Left cardiac atrium (tissue), 4 donors: Measurements from ENCODE around the gene BARX1. TPM values are rescaled to one million over a fixed set of nuclear protein-coding genes. Genes with fewer than 3 reads are reported as not detected.
A peak's percentile ranks its signal among the peaks of the same experiment; 100 is the strongest.
"Not testable (repeated sequence)": the region's sequence is repeated elsewhere in the genome, so short reads cannot be mapped to it uniquely, and the experiment has no call there.

Source experiments
- ATAC-seq, 2 donors: fragments of 200-7000 bp; cut with Tn5 transposase; one replicate each; pipeline ENCODE4 v1.9.1; 2020; ENCODE audit warnings: mild to moderate bottlenecking in 2 of 2, moderate library complexity in 2 of 2
- DNase-seq: peaks from one replicate; pipeline ENCODE4 v3.0.0-alpha.2; 2020
- intact Hi-C, 2 donors: fragments of 100-400 bp; cut with DNase I; formaldehyde crosslinking; loops; one replicate each; pipeline versions ENCODE4 v1.14.1 to v1.15.1; 2022 to 2023
- total RNA-seq, 2 donors: library from RNA; stranded (reverse); fragmentation: NEBNext Ultra II Directional; extraction: Animal tissue kit (Norgen Biotek cat#: 25700); gene quantifications; one replicate each; pipeline ENCODE4 v1.2.1, GENCODE V29; 2021
- donor health status: DM: no; HTN: yes; CAD: no.
- donor health status: DM: no; HTN: yes; CAD: no; lungs with severe emphysema.
- donor health status: DM: yes; HTN: yes; CAD: no.
- donor health status: Dilated cardiomyopathy.

The BARX1 gene
- total RNA-seq, 2 donors from 2014 or later = not detected

DNA sequence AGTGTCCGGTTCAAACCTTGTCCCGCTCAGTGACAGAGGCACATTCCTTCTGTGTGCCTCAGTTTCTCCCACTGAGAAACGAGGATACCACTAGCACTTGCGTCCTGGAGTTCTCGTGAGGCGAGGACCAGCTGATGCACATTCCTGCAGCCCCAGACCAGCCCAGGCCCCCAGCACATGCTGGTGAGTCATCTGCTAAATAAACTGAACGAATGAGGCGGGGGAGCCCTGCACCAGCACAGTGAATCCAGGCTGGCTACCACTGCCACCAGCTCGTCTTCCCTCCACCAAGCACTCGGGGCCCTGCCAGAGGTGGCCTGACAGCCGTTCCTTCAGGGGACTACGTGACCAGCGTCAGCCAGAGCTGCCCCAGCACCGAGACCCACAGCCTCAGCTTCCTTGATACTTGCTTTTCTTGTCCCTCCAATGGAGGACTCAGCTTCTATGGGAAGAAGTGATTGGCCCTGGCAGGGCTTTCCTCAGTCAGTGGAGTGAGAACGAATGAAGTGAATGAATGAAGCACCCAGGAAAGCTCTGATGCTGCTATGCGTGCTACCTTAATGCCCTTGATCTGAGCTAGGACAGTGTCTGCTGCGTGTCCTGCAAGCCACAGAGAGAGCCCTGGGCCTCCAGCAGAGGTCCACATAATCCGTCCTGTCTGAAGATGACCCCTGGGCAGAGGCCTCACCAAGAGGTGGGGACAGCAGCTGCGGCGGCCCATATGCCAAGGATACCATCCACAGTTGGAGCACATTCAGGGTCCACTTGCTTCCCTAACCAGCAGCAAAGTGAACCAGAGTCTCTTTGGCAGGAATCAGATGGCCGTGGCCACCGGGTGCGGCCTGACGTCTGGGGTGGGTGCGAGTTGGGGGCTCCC, 13.5 kb upstream of the BARX1 start:
- DNase-seq = no peak
- intact Hi-C loops = no loop called here
- no peak for ATAC-seq

DNA sequence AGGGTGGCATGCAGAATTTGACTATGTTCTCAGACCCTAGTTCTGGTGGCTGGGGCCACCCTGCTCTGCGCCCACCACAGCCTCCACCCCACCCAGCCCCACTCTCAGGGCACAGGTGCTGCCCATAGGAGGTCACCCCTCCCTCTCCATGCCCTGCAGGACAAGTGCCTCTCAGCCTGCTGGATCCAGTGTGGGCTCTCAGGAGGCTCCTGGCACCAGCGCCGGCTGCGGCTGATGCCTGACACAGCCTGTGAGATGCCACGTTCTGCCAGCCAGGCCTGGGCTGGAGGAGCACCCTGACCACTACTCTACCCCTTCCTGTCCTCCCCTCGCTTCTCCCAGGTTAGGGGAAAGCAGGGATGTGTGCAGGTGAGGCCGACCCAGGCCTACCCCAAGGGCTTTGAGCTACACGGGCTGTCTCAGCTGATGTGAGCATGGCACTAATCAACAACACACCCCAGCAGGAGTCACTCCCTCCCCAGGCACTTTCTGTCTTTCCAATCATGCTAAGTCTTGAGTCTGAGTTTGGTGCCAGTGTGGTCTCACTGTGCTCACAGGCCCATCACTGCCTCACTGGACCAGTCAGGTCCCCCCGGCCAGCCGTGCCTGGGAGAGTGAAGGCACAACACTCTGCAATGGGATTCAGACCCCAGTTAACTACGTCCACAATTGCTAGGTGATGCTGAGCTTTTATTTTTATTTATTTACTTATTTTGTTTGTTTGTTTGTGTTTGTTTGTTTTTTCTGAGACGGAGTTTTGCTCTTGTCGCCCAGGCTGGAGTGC, 12.1 kb upstream of the BARX1 start:
- ATAC-seq = no peak
- intact Hi-C loops = no loop called here
- no peak for DNase-seq

DNA sequence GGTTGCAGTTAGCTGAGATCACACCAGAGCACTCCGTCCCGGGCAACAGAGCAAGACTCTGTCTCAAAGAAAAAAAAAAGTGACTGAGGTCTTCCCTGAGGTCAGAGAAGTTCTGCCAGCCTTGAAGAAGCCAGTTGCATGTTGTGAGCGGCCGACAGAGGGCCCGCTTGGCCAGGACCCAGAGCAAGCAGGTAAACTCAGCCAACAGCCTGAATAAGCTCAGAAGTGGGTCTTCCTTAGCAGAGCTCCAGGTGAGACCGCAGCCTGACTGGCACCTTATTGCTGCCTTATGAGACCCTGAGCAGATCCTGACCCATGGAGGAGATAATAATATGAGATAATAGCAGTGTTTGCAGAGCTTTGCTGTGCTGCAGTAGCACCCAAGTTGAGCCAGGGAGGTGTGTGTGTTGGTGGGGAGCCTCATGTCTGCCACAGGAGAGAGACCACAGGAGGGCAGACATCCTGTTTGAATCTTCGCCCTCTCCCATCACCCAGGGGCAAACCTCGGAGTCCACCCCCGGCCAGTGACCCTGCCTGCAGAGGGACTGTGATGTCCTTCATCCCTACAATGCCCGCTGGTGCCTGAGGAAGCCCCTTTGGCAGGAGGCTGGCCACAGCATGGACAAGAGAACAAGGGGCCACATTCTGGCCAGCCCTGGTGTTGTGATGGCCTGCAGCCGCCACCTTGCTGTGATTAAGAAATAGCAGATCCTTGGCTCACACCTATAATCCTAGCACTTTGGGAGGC, 10.8 kb upstream of the BARX1 start:
- no peak for ATAC-seq
- intact Hi-C loops = no loop called here
- DNase-seq = no peak

DNA sequence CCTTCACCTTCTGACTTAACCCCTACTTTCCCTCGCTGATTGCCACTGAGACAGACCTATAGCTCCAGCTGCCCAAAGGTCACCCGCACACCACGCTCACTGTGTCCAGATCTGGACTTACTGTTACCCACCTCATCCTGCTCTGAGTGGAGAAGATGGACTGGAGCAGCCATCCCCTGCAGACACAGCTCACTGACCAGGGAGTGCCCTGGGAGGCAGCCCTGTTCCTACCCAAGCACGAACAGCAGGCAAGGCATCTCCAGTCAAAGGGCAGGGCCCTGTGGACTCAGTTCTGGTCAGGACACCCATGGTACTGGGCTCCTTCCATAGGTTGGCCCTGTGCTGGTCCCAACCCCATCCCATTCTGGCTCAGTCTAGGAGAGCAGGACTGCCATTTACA, 9.5 kb upstream of the BARX1 start:
- intact Hi-C loops = loop anchor here in 1 of 2 donors (5.0 kb wide), 1 partner anchor 137 kb away; no protein-coding TSS in a partner anchor
- no peak for DNase-seq

GRCh38 chr9:93963969-93964368, 8.8 kb upstream of the BARX1 start:
- no peak for ATAC-seq
- intact Hi-C loops = loop anchor here (1.0 to 5.0 kb wide), 3 partner anchors 137 to 282 kb away; no protein-coding TSS in a partner anchor

More for the DNA sequence above, 9.5 kb upstream of the BARX1 start:
- no peak for ATAC-seq

DNA sequence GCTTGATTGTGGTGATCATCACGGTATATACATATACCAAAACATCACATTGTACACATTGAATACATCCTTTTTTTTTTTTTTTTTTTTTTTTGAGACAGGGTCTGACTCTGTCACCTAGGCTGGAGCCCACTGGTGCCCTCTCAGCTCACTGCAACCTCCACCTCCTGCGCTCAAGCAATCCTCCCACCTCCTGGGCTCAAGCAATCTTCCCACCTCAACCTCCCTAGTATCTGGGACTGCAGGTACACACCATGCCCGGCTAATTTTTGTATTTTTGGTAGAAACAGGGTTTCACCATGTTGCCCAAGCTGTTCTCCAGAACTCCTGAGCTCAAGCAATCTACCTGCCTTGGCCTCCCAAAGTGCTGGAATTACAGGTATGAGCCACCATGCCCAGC, 8.3 kb upstream of the BARX1 start:
- not testable (repeated sequence) for DNase-seq, ATAC-seq
- intact Hi-C loops = loop anchor here (1.0 to 5.0 kb wide), 3 partner anchors 136 to 281 kb away; no protein-coding TSS in a partner anchor

More at GRCh38 chr9:93963969-93964368, 8.8 kb upstream of the BARX1 start:
- no peak for DNase-seq

- intact Hi-C loops = loop anchor here (1.0 to 5.0 kb wide), 3 partner anchors 136 to 280 kb away; no protein-coding TSS in a partner anchor
- peak; percentile 82 for DNase-seq
- ATAC-seq = peak; percentile 82 to 86
These were observed 7.6 kb upstream of the BARX1 start for GRCh38 chr9:93962561-93963440.

GRCh38 chr9:93962017-93962416, 6.9 kb upstream of the BARX1 start:
- intact Hi-C loops = loop anchor here (2.0 to 5.0 kb wide), 2 partner anchors 135 to 279 kb away; no protein-coding TSS in a partner anchor
- ATAC-seq (no peak), DNase-seq (no peak)

GRCh38 chr9:93960971-93961841, 6.1 kb upstream of the BARX1 start:
- ATAC-seq (no peak), DNase-seq (no peak)
- intact Hi-C loops = loop anchor here in 1 of 2 donors (5.0 kb wide), 1 partner anchor 134 kb away; no protein-coding TSS in a partner anchor

- no peak for ATAC-seq
- DNase-seq = no peak
- intact Hi-C loops = loop anchor here in 1 of 2 donors (5.0 kb wide), 1 partner anchor 133 kb away; no protein-coding TSS in a partner anchor
These were observed 5.2 kb upstream of the BARX1 start for GRCh38 chr9:93960221-93960970.

DNA sequence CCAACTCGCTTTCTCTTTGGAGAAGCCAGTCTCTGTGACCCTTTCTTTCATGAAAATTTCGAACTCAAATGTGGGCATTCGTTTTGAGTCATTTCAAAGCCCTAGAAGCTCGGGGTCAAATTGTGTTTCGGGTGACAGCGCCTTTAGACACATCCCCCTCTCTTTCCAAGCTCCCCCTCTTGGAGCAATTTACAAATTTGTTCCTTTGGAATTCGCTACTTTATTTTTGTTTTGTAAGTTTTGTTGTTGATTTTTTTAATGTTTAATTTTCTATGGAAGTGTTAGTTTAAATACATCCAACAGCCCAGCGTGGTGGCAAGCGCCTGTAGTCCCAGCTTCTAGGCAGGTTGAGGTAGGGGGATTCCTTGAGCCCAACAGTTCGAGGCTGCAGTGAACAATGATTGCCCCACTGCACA, 4.6 kb upstream of the BARX1 start:
- DNase-seq = no peak
- intact Hi-C loops = loop anchor here (5.0 to 10.0 kb wide), 2 partner anchors 132 to 135 kb away; no protein-coding TSS in a partner anchor
- no peak for ATAC-seq

DNA sequence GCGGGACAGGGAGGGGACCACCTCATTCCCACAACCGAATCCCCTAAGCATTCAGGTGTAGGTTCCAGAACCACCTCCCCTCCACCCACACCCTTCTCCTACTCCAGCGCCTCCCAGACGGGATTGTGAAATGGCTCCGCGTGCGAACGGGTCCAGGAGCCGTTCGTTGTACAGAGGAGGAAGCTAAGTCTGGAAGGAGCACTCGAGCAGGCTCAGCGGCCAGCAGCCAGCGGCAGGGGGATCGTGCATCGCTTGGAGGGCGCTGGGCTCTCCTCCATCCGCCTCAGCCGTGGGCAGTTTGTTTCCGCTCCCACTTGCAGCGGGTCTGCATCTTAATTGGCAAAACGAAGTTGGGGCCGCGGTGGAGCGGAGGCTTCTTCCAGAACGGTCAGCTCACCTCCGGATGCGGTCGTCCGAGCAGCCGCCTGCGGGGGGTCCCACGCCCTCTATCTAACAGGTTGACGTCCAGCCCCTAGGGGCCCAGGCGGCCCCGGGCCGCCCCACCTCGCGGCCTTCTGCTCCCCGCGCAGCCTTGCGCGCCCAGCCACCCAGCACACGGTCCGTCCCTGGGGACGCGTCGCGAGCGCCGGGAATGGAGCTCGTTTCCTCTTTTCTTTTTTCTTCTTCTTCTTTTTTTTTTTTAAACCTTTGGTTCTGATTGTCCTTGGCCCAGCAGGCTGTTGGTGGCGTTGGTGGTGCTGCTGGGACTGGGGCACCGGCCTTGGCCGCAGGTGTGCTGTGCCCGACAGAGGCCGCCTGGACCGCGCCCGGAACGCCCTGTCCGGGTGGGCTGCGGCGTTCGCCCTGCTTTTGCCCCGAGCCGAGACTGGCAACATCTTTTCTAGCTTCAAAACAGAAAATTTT, 3.9 kb upstream of the BARX1 start:
- intact Hi-C loops = loop anchor here in 1 of 2 donors (10.0 kb wide), 1 partner anchor 134 kb away; no protein-coding TSS in a partner anchor
- peak in 1 of 2 donors; percentile 30 for ATAC-seq
- no peak for DNase-seq

DNA sequence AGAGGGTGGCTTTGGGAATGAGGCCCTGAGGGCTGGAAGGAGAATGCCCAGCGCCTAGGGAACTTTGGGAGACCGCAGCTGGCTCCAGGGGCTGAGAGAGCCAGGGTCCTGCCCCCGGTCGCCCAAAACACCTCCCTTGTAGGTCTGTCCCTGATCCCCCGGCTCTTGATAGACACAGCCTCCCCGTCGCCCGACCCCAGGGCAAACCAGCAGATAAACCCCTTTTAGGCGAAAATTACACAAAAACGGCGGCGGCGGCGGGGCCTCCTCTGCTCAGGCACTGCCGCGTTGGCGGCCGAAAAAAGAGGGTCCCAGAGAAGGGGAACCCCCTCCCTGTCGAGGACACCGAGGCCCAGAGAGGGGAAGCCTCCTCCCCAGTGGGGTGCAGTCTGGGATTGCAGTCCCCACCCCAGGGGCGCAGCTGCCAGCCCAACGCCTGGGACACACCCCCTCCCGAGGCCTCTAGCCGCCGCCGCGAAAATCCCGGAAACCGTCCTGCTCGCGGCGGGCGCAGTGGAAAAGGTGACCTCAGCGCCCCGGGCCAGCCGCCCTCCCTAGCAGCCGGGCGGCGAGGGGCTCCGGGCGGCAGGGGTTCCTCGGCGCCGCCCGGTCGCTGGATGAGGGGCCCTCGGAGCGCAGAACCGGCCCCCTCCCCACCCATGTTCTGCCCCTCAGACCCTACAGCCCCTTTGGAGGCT, 3.1 kb upstream of the BARX1 start:
- intact Hi-C loops = loop anchor here in 1 of 2 donors (10.0 kb wide), 1 partner anchor 133 kb away; no protein-coding TSS in a partner anchor

GRCh38 chr9:93955981-93956784, 1.0 kb upstream of the BARX1 start:
- intact Hi-C loops = loop anchor here in 1 of 2 donors (10.0 kb wide), 1 partner anchor 131 kb away; no protein-coding TSS in a partner anchor
- ATAC-seq (no peak), DNase-seq (no peak)

More for the DNA sequence above, 3.1 kb upstream of the BARX1 start:
- ATAC-seq (no peak), DNase-seq (no peak)
